COR-L47 (cell line): ENCODE measurements around the gene RPS6KA4.
"Not testable (repeated sequence)": the region's sequence is repeated elsewhere in the genome, so short reads cannot be mapped to it uniquely, and the experiment has no call there.

Experiments
- DNase-seq: peaks from one replicate; lab custom pipeline; 2025; lab: John Stamatoyannopoulos, UW

The RPS6KA4 gene

GRCh38 chr11:64387916-64388315 is 29.0 kb downstream of the RPS6KA4 start:
- DNase-seq: no peak

GRCh38 chr11:64388894-64389293 is 29.9 kb downstream of the RPS6KA4 start:
- DNase-seq: no peak

DNA sequence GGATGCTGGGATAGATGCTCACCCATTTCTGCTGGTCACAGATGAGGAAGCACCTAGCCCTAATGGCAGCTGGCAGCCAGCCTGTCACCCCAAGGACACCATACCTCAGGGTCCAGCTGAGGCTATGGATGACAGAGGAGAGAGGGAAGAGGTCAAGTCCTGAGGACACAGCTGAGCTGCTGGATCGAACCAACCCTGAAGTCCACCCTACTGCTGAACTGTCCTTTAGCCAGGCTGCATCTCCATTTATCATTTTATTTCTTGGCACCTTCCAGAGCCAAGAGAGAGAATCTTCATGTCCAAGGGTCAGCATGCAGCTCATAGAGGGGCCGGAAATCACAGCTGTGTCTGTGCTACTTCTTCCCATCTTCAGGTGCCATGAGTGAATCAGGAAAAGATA is 30.9 kb downstream of the RPS6KA4 start:
- no peak for DNase-seq

DNA sequence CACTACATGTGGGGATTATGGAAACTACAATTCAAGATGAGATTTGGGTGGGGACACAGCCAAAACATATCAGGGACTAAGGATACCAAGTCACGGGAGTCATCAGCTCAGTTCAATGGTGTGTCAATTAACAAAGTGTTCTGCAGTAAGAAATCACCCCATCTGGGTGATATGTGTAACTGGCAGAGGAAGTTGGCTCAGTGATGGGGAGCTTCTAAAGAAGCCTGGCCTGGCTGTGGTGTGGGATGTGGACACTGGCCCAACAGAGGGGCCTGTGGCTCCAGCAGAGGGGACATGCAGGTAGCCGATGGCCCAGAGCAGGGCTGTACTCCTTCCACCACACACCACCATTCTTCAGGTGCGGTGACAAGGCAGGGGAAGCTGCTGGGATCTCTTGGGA is 31.6 kb downstream of the RPS6KA4 start:
- no peak for DNase-seq

DNA sequence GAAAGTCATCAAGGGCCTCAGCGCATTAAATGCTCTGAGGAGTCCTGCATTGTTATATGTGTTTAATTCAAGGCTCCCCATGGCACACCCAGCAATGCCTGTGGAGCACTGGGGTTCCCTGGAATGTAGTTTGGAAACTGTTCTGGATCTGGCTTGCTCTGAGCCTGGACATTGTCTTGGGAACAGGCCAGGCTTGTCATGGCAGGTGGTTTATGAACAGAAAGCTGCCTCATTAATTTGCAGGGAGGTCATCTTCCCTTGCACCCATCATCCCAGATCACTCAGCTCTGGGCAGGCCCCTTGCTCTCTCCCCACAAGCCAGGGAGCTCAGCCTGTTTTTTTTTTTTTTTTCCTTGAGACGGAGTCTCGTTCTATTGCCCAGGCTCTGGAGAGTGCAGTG is 32.9 kb downstream of the RPS6KA4 start:
- DNase-seq: no peak

DNA sequence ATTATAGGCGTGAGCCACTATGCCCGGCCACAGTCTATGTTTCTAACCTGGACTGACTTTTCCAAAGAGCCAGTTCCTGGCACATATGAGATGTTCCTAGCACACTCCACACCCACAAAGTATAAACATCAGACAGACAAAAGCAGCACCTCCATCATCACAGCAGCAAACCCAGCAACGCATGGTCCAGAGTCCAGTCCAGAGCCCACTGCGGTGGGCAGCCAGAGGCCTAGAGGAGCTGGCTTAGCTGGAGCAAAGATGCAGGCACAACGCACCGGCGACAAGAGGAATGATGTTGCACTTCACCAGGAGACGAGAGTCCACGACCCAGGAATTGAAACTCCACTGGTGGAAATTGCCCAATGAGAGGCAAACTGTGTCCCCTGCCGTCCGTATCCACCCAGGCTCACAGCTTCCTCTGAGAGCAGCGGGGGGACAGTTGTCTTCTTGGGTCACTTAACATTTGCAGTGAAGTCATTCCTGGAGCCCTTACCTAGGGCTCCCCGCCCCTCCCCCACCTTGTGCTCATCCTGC is 36.6 kb downstream of the RPS6KA4 start:
- no peak for DNase-seq

- DNase-seq: no peak
These were observed 37.2 kb downstream of the RPS6KA4 start for GRCh38 chr11:64396079-64396591.

DNA sequence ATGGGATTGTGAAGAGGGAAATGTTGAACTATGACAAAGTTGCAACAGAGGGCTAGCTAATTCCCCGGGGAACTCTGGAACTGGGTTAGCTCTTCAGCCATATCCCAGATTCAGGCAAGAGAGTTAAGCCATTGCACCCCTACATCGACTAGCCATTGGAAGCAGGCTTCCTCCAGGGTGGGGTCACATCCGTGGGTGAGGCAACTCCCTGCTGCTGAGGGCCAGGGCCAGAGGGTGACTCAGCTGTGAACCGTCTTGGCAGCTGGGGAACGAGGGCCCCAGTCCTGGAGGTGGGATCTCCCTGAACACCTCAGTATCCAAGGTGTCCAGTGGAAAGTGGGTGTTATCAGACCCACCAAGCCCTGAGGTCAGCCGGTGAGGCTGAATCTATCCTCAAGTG is 41.1 kb downstream of the RPS6KA4 start:
- no peak for DNase-seq

DNA sequence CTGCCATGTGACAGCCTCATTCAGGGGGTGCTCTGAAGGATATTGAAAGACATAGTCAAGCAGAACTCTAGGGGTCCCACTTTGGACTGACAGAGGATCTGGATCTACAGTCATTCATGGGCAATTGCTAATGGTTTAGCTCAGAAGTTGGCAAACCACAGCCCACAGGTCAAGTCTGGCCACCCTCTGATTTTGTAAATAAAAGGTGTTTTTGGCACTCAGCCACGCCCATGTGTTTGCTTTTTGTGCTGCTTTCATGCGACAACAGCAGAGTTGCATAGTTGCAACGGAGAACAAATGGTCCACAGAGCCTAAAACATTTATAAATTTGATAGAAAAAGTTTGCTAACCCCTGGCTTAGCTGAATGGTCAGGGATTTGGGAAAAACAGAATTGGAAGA is 41.7 kb downstream of the RPS6KA4 start:
- peak; percentile 55 for DNase-seq

DNA sequence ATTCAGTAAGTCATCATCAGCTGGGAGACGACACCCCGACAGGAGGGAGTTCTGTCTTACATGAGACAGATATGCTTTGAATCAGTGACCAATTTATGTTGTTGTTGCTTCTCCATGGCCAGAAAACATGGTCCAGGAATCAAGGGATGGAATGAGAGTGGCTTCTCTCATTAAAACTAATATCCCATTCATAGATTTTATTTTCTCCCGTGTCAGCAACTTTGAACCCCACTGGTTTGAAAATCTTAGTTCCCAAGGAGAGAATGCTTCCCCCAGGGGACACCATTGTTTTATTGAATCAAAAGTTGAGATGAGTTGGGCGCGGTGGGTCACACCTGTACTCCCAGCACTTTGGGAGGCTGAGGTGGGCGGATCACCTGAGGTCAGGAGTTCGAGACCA is 42.8 kb downstream of the RPS6KA4 start:
- DNase-seq: no peak

GRCh38 chr11:64403106-64403505 is 44.1 kb downstream of the RPS6KA4 start:
- no peak for DNase-seq

DNA sequence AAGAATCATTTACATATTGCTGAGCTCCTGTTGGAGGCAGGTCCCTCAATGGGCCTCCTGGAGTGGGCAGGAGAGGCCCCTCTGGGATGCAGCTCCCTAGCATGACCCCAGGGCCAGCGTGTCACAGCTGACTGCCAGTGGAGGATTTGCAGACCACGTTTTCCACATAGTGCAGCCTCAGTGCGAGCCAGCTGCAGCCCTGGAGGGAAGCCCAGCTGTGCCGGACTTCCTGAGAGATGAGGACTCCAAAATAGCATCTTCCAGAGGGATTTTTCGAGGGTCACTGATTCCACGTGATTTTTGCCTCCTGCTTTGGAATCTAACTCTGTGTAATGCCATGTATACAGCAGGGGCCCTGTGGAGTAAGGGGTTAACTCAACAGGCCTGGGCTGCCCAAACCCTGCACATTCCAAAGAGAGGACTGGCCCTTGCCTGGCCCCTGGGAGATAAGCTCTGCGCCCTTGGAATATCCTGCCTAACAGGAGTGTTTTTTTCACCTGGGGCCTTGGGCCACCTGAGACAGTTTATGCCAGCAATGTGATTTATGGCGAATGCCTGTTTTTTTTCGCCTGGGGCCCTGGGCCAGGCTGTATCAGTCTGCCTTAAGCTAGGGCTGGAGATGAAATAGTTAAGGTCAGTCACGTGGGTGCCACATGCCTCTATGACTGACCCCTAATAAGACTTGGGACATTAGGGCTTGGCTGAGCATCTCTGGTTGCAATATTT is 47.4 kb downstream of the RPS6KA4 start:
- DNase-seq: no peak

- no peak for DNase-seq
These were observed 48.3 kb downstream of the RPS6KA4 start for GRCh38 chr11:64407221-64407620.

GRCh38 chr11:64407630-64408029 is 48.7 kb downstream of the RPS6KA4 start:
- DNase-seq: no peak

- DNase-seq: no peak
These were observed 50.3 kb downstream of the RPS6KA4 start for GRCh38 chr11:64409278-64409677.

- DNase-seq: no peak
These were observed 50.9 kb downstream of the RPS6KA4 start for GRCh38 chr11:64409707-64410403.

DNA sequence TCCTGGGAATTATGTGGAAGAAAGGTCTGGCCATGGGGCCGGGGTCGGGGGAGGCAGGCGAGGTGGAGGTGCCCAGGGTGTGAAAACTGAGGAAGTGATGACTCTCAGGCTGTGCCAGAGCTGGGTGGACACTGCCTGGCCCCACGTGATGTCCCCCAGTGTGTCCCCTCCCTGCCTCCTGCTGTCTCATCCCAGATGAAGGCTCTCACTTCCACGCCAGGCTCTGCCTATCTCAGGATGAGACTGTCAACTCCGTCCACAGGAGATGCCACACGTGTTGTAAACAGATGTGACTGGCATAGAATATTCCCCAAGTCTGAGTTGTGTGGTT is 51.4 kb downstream of the RPS6KA4 start:
- DNase-seq: no peak

DNA sequence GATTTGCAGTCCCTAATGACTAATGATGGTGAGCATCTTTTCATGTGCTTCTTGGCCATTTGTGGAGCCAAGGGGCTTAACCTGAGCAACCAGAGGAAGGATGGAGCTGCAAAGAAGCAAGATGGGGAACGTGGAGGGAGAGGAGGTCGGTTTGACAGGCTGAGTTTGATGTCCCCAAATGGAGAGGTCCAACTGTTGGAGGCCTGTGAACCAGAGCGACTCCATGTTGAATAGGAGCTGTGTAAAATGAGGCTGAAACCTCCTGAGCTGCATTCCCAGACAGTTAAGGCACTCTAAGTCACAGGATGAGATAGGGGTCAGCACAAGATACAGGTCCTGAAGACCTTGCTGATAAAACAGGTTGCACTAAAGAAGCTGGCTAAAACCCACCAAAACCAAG is 54.5 kb downstream of the RPS6KA4 start:
- DNase-seq: no peak

DNA sequence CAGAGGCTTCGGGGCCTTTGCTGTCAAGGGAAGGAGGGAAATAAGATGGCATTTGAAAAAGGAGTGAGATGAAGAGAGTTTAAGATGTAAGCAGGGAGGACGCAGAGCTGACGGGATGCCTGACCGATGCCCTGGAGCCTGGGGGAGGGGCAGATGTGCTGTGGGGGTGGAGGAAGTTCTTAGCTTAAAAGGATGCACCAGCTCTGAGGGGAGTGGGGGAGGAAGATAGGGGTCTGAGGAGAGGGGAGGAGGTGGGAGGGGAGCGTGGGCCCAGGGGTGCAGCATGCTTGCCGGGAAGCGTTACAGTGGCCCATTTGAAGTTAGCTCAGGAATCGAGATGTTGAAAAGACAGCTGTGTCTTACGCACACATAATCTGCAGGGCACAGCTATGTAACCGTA is 56.3 kb downstream of the RPS6KA4 start:
- no peak for DNase-seq

DNA sequence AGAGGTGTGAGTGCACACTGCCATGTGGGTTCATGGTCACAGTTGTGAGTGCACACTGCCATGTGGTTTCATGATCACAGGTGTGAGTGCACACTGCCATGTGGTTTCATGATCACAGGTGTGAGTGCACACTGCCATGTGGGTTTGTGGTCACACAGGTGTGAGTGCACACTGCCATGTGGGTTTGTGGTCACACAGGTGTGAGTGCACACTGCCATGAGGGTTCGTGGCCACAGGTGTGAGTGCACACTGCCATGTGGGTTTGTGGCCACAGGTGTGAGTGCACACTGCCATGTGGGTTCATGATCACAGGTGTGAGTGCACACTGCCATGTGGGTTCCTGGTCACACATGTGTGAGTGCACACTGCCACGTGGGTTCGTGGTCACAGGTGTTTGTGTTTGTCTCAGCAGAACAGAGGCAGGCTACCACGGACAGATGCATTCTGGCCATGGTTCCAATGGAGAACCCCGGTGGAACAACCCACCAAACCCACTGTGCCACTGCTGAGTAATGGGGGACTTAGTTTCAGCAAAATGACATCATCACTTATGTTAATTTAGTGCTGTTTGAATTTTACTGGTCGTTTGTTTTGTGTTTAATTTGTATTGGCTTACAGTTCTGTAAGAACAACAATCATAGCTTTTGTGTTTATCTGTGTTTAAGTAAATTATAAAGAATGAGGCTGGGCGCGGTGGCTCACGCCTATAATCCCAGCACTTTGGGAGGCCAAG is 57.2 kb downstream of the RPS6KA4 start:
- DNase-seq: no peak

DNA sequence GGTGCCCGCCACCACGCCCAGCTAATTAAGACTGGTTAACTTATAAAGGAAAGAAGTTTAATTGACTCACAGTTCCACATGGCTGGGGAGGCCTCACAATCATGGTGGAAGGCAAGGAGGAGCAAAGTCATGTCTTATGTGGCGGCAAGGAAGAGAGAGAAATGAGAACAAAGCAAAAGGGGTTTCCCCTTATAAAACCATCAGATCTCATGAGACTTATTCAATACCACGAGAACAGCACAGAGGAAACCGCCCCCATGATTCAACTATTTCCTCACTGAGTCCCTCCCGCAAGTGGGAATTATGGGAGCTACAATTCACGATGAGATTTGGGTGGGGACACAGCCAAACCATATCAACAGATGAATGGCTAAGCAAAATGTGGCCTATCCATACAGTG is 59.3 kb downstream of the RPS6KA4 start:
- DNase-seq: not testable (repeated sequence)

GRCh38 chr11:64419257-64419790 is 60.4 kb downstream of the RPS6KA4 start:
- no peak for DNase-seq
